Measurements from ENCODE around the gene POLR3C. TPM values are rescaled to one million over a fixed set of nuclear protein-coding genes. Genes with fewer than 3 reads are reported as not detected.

The POLR3C gene
- total RNA-seq, 2 experiments from 2014 or later, result 57.1 to 78.8 TPM

GRCh38 chr1:145843031-145843430 lies 19.0 kb downstream of the POLR3C start:
- H3K9me3 ChIP-seq (ENCODE audit: low read length), result no peaks in the 10 kb centered on the region
- CTCF ChIA-PET (ENCODE audit: unreplicated experiment), result no interaction called here
- H3K36me3 ChIP-seq (ENCODE audit: insufficient read depth, low read length), result peaks cover 69% of the 10 kb centered on the region
- no peak overlapping the region for H3K4me3 ChIP-seq (ENCODE audit: low read depth, low read length, poor library complexity, severe bottlenecking)
- H3K4me1 ChIP-seq (ENCODE audit: insufficient read depth, low read length, poor library complexity, severe bottlenecking), result peaks cover 33% of the 10 kb centered on the region
- no peak overlapping the region for H2AFZ ChIP-seq (ENCODE audit: low read length)
- TF ChIP-seq CTCF (conservative IDR thresholded peaks at IDR 0.05; ENCODE audit: low read length), result no peak
- TF ChIP-seq EZH2phosphoT487 (IDR thresholded peaks at IDR 0.05; ENCODE audit: borderline replicate concordance, low read depth, low read length), result no peak
- H3K79me2 ChIP-seq (ENCODE audit: insufficient read depth, low read depth, low read length), result no peaks in the 10 kb centered on the region
- peak overlapping the region; percentile 36 for H3K27ac ChIP-seq (ENCODE audit: low read depth, low read length, poor library complexity, severe bottlenecking)
- intact Hi-C loops (cut with micrococcal nuclease; ENCODE audit: unreplicated experiment), result no loop called here
- POLR2A ChIA-PET, result interaction anchor here (1.7 to 6.2 kb wide), 4 partner anchors 11 to 19 kb away, joined by 5 to 65 read pairs (median 9); partner anchors contain the start of genes PIAS3, POLR3C and RNF115
- H4K20me1 ChIP-seq (ENCODE audit: insufficient read depth, low read length), result no peaks in the 10 kb centered on the region
- H3K4me2 ChIP-seq (ENCODE audit: low read length), result no peak overlapping the region
- BruUV-seq (replicated peaks), result no TSS peak
- no peak for DNase-seq (ENCODE audit: low spot score)
- no peaks in the 10 kb centered on the region for H3K9me2 ChIP-seq (ENCODE audit: insufficient read depth, low read length)

- Histone ChIP-seq H3K9me3 (ENCODE audit: low read length) (no peaks in the 10 kb centered on the region), H2AFZ (ENCODE audit: low read length) (peak overlapping the region; percentile 39; the same call in 1 of the 2 replicates), H3K36me3 (ENCODE audit: insufficient read depth, low read length) (peaks cover 69% of the 10 kb centered on the region), H3K4me3 (ENCODE audit: low read depth, low read length, poor library complexity, severe bottlenecking) (peak overlapping the region; percentile 72), H3K9me2 (ENCODE audit: insufficient read depth, low read length) (no peaks in the 10 kb centered on the region), H3K79me2 (ENCODE audit: insufficient read depth, low read depth, low read length) (no peaks in the 10 kb centered on the region), H3K4me2 (ENCODE audit: low read length) (peak overlapping the region; percentile 99), H3K27ac (ENCODE audit: low read depth, low read length, poor library complexity, severe bottlenecking) (peak overlapping the region; percentile 92), H4K20me1 (ENCODE audit: insufficient read depth, low read length) (no peaks in the 10 kb centered on the region), H3K4me1 (ENCODE audit: insufficient read depth, low read length, poor library complexity, severe bottlenecking) (peaks cover 33% of the 10 kb centered on the region)
- CTCF ChIA-PET (ENCODE audit: unreplicated experiment), result interaction anchor here (0.6 to 4.9 kb wide), 9 partner anchors 11 to 193 kb away, joined by 3 to 44 read pairs (median 4); partner anchors contain the start of genes ANKRD34A, HJV, PIAS3 and POLR3GL
- BruUV-seq (replicated peaks), result no TSS peak
- intact Hi-C loops (cut with micrococcal nuclease; ENCODE audit: unreplicated experiment), result loop anchor here (1.0 to 5.0 kb wide), 4 partner anchors 14 to 132 kb away; partner anchors contain the start of genes PIAS3, POLR3C and RNF115
- POLR2A ChIA-PET, result interaction anchor here (0.7 to 6.2 kb wide), 13 partner anchors 13 to 206 kb away, joined by 3 to 65 read pairs (median 4); partner anchors contain the start of genes PIAS3, POLR3C, RBM8A and RNF115
- TF ChIP-seq CTCF (conservative IDR thresholded peaks at IDR 0.05; ENCODE audit: low read length) (no peak), EZH2phosphoT487 (IDR thresholded peaks at IDR 0.05; ENCODE audit: borderline replicate concordance, low read depth, low read length) (no peak)
- DNase-seq (ENCODE audit: low spot score), result peak; percentile 88
Measured at GRCh38 chr1:145845144-145845513, 21.1 kb downstream of the POLR3C start.
